HG03025 (cell line): ENCODE data around the gene BMP8B.
"Not testable (repeated sequence)": the region's sequence is repeated elsewhere in the genome, so short reads cannot be mapped to it uniquely, and the experiment has no call there.

Experiments used
- ATAC-seq: cut with Tn5 transposase; IDR thresholded peaks from one replicate; pipeline ENCODE4 v1.9.1; 2021; ENCODE audit warnings: mild to moderate bottlenecking, moderate library complexity; ENCODE audit not compliant: unreplicated experiment, low FRiP score

BMP8B gene

DNA sequence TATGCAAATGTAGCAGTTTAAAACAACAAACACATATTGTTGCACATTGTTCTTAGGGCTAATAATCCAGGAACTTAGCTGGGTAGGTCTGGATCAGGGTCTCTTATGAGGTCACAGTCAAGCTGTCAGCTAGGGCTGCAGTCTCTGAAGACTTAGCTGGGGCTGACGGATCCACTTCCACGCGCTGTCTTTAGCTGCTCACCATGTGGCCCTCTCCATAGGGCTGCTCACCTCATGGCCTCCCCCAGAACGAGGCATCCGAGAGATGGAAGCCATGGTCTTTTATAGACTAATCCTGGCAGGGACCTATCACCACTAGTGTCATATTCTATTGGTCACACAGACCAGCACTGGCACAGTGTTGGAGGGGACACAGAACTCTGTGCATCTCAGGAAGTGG lies 8.8 kb downstream of the BMP8B start:
- no peak for ATAC-seq

DNA sequence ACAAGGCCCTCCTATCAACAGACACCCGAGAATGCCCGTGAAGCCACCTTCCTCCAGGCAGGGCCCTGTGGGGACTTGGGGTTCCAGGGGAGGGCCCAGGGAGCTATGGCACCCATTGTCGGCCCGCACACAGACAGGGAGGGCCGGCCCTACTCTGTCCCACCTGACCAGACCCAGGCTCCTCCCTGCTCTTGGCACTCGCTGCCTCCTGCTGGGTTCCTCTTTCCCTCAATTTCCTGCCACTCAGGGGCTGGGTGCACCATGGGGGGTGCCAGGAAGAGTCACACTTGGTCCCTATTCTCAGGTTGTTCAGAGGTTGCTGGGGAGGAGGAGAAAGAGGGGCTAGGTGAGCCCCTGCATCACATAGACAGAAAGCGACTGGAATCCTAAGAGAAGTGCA lies 9.5 kb downstream of the BMP8B start:
- ATAC-seq = no peak

DNA sequence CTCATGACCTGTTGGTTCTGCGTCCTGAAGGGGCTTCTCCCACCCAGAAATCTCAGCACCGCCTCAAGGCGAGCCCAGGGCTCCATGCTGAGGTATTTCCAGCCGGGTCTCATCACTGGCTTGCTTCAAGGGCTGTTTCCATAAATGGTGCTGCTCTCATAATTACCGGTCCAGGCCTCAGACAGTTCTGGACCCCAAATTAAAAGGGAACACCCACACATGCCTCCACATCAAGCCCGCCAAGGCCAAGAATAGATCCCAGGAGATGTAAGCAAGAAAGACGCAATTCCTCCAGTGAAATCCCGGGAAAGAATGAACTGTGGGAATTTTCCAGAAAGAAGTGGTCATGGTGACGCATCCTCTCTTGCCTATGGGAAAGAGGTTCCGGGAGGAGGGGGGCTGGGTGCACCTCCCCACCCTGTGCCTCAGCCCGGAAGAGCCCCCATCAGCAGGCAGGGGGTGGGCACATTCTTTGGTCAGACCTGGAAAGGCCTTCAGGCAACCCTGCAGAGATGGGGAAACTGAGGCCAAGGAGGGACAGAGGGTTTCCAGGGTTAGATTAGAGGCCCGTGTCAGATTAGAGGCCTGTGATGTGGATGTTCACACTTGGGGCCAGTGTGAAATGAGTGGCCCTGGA lies 10.1 kb downstream of the BMP8B start:
- not testable (repeated sequence) for ATAC-seq

DNA sequence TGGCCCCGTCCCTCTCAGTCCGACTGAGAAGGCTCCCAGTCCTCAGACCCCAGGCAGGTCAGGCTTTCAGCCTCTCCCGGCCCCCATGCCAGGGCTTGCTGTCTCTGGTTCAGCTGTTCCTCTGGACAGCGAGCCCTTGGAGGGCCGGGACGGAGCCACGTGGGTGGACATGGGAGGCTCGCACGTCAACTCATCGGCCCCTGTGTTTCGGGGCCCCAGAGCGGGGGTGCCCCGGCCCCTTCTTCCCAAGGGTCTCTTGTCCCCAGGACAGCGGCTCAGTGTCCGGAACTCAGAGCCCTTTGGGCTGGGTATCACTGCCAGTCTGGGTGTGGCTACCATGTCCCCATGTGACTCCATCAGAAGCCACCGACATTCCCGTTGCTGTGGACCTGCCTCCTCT lies 10.8 kb downstream of the BMP8B start:
- not testable (repeated sequence) for ATAC-seq

DNA sequence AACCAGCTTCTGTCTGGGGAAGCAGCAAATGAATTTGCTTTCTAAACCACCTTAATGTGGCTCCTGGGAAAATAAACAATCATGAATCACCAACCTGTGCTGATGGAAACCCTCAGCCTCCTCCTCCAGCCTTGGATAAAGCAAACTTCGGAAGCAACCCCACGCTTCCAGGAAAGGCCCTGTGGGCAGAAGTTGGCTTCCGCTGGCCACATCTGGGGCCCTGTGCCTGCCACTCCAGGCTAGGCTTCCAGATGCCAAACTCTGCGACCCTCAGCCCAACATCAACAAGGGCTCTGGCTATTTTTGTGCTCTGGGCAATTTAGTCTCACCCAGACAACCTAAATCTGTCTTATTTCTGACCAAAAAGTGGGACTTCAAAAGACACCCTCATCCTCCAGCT lies 11.4 kb downstream of the BMP8B start:
- ATAC-seq = no peak

DNA sequence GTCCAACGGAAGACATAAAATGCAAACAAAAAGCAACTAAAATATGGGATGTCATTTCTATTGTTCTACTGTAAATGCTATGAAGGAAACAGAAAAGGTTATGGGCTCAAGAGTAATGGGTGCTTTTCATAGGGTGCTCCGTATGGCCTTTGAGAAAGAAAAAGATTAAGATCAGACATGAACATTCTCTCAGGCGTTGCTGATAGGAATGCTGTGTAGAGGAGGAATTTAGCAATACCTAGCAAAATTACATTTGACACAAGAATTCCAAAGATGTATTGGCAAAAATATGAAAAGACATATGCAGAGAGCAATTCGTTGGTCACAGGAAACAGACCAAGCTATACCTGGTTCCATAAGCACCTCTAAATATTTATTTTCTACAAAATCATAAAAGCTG lies 11.8 kb downstream of the BMP8B start:
- ATAC-seq = no peak

DNA sequence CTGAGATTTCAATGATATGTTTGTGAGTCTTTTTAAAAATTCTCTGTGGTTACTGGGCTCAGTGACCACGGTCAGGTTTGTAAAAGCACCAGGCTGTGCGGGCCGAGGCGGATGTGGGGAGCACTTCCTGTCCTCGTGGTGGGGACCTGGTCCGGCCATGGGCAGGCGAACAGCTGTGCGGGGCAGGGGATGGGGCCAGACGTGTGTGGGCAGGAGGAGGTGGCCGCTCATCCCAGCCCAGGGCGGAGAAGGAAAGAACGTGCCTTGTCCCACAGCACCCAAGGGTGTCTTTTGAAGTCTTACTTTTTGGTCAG lies 12.3 kb downstream of the BMP8B start:
- peak; percentile 44 for ATAC-seq

DNA sequence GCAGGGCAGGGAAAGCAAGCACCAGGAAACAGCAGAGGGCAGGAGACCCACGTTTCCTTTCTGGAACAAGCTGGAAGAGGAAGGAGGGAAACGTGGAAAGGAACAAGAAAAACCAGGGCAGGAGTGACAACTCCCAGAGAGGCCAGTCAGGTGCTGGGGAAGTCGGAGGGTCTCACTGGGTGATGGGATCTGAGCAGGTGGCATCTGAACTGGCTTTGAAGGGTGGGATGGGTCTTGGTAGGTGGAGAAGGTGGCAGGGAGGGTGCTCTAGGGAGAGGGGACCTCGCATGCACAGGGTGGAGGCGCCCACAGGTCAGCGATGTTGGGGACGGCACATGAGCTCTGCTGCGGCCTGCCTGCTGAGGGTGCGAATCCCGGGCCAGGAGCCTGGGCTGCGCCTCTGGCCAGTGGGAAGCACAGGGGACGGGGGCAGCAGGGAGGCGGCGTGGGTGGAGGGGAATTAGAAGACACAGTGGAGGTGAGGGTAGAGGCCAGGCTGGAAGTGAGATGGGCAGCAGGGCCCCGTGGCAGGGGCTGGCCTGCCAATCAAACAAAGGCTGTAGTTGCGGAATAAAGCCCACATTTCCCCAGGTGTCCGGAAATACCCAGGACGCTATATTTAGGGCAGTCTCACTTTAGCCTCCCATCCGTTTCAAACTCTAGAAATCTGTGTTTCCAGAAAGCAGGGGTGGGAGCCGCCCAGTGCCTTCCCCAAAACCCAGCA lies 12.8 kb downstream of the BMP8B start:
- ATAC-seq = peak; percentile 44

DNA sequence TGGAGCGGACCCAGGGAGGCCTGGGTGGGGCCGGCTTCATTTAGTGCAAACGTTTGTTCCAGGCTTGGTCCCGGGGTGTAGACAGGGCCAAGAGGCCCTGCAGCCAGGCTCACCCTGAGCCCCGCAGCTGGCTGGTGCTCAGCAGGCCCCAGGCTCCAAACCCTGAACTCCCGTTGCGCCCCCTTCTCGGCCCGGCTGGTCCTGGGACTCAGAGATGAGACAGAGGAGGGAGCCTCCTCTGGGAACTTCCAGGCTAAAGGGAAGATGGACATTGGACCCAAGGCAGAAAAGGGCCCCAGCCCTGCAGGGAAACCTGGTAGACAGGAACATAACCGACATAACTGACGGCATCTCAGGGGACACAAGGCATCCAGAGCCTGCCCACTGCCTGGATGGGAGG lies 13.5 kb downstream of the BMP8B start:
- ATAC-seq = not testable (repeated sequence)

DNA sequence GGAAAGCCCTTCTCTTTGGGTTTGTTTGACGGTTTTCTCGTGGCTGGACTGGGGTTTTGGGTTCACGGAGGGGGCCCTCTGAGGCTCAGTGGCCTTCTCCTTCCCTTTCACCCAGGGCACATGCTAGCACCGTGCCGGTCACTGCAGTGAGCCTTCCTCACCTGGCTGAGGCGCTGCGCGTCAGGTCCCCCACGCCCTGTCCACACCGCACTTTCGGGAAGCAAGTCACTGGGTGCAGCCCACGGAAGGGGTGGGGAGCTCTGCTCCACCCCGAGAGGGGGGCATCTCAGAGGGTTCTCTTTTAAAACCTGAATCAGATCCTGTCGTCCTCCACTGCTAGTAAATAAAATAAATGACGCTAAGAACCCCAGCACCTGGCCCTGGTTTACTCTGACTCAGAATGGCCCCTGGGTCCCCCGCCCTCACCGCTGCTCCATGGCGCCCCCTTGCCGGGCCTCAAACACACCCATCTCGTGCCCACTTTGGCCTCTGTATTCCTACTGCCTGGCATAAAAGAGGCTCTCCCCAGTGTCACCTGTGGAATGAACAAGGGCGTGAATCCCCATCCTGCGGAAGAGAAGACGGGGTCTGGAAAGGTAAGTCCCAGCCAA lies 15.2 kb downstream of the BMP8B start:
- ATAC-seq = not testable (repeated sequence)

DNA sequence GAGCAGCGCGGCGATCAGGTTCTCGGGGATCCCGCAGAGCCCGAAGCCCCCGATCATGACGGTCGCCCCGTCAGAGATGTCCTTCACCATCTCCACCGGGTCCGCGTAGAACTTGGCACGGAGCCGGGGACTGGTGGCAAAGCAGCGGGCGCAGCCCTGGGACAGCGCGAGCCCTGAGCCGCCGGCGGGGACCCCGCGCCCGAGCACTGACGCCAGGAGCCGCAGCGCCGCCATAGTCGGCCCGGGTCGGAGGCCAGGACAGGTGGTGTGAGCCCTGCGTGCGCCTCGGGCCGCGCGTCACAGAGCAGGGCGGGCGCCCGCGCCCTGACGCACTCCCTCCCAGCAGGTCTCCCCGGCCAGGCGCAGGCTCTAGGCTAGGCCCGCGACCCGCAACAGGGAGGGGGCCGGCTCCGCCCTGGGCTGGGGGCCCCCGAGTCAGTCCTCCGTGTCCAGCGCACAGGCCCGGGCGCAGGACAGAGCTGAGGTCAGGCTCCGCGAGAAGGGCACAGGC lies 17.6 kb downstream of the BMP8B start, which contains the start of gene OXCT2:
Gene OXCT2, minus strand, starts transcription at position 327 of the 511 bp plus-strand sequence. Its CDS starts 93 bp downstream, at position 234.
- ATAC-seq = not testable (repeated sequence)

DNA sequence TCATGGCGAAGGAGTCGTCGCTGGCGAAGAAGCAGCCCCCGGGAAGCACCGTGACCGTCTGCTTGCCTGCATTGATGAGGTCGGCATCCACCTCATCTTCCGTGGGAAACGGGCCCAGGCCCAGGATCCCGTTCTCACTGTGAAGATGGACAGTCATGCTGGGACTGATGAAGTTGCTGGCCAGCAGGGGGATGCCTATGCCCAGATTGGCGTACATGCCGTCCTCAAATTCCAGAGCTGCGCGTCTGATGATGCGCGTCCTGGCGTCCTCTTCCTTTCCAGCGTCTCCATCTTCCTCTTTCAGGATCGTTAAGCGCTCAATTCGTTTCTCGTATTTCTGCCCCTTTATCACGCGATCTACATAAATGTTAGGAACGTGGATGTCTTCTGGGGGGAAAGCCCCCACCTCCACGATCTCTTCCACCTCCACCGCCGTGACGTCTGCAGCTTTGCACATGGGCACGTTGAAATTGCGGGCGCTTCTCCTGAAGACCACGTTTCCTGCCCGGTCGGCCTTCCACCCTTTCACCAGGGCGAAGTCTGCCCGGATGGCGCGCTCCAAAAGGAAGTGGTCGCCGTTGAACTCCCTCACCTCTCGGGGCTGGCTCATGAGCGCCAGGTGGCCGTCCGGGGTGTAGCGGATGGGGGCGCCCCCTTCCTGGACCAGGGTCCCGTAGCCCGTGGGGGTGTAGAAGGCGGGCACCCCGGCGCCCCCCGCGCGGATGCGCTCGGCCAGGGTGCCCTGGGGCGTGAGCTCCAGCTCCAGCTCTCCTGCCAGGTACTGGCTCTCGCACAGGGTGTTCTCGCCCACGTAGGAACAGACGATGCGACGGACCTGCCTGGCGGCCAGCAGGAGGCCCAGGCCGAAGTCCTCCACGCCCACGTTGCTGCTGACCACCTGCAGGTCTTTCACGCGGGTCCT lies 18.3 kb downstream of the BMP8B start:
- ATAC-seq = not testable (repeated sequence)

DNA sequence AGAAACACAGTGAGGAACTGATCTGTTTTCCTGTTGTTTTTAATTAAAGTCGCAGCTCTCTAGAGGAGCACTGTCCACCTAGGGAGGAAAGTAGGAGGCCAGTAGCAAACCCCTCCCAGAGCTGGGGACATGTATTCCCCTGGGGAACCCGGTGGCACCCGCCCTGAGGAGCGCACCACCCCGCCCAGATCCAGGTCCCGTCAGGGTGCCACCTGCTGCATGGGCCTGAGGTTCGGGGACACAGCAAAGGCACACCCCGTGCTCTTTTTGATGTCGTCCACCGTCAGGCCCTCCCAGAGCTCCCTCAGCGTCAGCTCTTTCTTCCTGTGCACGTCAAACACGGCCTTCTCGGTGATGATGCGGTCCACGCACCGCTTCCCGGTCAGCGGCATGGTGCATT lies 19.2 kb downstream of the BMP8B start:
- ATAC-seq = not testable (repeated sequence)

DNA sequence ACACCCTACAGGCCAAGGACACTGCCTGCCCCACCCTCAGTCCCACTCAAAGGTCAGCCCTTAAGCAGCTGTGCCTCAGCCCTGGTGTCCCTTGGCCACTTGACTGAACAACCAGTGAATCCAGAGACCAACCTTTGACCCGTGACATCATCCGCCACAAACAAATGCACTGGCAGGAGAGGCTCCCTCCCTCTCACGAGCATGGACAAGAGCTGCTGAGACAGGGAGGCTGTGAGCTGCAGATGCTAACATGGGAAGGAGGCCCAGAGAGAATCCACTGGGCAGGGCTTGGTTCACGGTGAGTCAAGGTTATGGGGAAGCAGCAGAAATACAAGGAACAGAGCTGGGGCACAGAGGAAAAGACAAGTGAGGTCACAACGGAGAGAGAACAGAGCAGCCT lies 22.2 kb downstream of the BMP8B start:
- not testable (repeated sequence) for ATAC-seq

DNA sequence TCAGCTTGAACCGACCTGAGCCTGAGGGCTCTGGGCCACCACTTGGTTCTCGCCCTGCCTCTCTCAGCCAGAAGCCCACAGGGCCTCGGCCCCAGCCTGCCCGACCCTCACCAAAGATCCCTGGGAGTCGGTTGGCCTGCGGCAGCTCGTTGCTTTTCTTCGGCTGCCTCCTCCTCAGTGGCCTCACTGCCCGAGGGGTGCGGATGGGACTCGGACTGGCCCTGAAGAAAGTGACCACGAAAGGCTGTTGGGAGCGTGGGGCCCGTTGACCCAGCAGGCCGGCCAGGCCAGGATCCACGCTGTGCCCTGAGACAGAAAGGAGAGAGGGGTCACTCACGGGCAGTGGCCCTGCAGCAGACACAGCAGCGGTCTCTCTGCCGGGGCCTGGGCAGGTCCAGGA lies 24.2 kb downstream of the BMP8B start:
- not testable (repeated sequence) for ATAC-seq

DNA sequence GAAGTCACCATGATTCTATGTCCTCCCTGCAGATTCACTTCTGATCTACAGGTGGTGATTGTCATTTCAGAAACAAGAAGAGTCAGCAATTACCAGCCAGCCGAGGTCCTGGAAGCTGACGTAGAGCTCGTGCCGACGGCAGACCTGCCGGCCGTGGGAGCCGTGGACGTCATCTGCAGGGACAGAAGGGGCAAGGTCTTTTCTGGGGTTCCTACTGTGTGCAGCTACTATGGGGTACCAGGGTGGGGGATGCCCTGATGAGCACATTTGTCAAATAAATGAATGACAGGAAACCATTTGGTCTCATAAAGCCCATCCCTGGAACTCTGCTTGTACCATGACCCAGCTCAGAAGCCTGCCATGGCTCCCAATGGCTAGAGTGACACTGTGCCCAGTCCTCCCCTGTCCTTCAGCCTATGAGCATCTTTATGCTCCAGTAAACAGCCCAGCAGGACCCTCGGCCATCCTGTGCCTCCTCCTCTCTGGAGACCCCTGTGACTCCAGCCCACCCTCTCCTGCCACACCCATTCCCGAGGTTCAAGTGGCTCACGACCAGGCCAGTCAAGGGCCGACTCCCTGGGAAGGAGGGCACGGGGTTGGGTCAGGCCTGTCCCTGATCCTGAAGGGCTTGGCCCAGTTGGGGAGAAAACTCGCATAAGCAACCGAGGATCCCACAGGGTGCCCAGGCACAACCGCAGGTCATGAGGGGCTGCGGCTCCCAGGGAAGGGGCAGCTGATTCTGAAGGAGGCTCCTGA lies 24.9 kb downstream of the BMP8B start:
- ATAC-seq = not testable (repeated sequence)

DNA sequence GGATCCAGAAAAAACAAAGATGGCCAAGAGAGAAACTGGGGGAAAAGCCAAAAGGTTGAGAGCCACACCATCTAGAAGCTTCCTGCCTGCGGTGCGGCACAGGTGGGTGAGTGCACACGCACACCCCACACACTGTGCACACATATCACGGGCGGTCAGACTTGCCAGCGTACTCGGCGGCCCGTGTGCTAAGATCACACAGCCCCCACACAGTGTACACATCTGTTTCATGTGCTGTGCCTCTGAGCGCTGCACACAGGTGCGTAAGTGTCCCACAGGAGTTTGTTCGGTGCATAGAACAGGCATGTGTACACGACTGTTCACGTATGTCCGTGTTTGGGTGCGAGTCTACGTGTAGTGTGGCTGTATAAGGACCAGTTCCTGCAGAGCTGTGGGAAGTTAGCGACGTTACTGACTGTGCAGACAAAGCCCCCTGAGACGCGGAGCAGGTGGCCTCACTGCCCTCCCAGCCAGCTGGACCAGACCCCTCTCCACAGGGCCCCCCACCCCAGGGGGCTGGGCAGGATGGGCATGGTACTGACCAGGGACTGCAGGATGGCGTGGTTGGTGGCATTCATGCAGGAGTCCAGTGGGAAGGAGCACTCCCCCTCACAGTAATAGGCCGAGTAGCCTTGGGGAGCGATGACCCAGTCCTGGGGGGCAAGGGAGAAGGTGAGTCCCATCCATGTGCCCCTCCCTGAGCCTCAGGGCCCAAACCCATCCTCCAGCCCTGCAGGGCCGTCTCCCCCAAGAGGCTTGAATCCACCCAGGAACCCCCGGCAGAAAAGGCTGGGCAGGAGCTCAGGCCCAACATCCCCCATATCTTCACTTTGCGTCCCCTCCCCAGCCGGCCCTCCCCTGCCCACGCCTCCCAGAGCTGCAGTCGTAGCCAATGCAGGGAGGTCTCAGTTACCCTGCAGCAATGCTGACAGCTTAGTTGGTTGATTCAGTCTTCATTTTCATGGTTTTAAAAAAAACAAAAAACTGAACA lies 25.8 kb downstream of the BMP8B start:
- ATAC-seq = no peak

DNA sequence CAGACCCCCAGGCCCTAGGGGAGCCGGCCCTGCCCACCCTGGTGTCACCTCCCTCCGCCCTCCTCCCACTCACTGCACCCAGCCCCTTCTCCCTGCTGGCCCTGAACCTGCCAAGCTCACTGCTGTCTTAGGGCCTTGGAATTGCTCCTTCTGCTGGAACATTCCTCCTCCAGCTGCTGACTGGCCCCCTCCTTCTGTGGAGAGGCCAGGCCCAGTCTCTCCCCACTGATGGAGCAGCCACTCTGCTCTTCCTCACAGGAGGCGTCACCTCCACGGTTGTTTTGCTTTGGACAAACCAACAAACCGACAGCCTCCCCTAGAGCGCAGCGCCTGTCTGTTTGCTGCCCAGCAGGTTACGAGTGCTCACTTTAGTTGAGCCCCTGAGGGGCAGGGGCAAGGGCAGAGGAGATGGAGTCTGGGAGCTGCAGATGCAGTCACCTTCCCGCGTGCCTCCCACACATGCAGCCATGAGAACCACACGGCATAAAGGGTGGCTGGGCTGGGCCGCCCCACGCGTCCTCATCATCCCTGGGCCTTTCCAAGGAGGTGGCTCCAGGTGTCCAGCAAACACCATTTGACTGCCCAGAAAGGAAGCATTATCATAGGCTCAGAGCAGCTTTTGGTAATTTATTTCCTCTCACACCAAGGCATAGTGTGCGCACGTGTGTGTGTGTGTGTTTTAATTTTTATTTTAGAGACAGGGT lies 27.0 kb downstream of the BMP8B start:
- ATAC-seq = no peak
